ENCODE results near the gene RAP1GDS1. TPM values are rescaled to one million over a fixed set of nuclear protein-coding genes. Genes with fewer than 3 reads are reported as not detected.
A peak's percentile ranks its signal among the peaks of the same experiment; 100 is the strongest.

The RAP1GDS1 gene, protein sequence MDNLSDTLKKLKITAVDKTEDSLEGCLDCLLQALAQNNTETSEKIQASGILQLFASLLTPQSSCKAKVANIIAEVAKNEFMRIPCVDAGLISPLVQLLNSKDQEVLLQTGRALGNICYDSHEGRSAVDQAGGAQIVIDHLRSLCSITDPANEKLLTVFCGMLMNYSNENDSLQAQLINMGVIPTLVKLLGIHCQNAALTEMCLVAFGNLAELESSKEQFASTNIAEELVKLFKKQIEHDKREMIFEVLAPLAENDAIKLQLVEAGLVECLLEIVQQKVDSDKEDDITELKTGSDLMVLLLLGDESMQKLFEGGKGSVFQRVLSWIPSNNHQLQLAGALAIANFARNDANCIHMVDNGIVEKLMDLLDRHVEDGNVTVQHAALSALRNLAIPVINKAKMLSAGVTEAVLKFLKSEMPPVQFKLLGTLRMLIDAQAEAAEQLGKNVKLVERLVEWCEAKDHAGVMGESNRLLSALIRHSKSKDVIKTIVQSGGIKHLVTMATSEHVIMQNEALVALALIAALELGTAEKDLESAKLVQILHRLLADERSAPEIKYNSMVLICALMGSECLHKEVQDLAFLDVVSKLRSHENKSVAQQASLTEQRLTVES
- total RNA-seq = 10 to 100 TPM; 55.8 to 57.2 TPM

DNA sequence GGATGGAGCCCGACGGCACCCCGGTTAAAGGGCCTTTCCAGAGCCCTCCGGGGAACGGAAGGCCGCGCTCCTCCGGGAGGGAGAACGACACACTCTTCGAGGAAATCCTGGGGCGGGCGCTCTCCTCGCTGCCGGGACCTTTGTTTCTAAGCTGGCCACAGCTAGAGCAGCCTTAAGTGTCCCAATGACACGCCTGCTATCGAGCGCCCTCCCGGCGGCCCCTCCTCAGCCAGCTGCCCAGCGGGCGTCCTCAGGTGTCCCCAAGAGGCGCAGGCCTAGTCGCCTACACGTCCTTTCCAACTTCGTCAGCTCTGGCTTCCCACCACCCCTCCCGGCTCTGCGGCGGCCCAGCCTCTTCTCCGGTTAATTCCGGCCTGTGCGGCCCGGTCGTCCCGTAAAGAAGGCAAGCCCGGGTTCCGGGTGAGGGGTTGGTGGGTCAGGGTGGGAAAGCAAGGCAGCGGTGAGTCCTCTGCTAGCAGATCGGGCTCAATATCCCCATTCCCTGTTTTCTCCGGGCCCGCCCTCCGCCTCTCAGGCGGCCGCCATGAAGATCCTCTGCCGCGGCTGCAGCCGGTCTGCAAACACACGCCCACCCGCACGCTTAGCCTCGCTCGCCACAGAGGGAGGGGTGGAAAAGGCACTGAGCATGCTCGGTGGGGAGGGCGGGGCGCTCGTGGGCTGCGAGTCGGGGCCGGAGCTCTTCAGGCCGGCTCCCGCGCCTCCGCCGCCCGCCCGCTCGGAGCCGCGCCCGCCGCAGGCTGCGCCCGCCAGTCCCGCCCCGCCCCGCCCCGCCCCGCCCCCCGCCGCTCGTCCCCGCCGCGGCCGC lies at the start of gene RAP1GDS1:
Gene RAP1GDS1 (plus strand): TSS at position 806 of the 826 bp plus-strand sequence. CDS start 182 bp downstream, outside the sequence.
- Mint-ChIP-seq H3K9me3 (ENCODE audit: low read depth) (no peaks in the 10 kb centered on the region), H3K27ac (peak within 1 kb of the TSS; percentile 97), H3K4me3 (peak within 1 kb of the TSS; percentile 99), H3K4me1 (peaks cover 49% of the 10 kb centered on the region), H3K27me3 (no peaks in the 10 kb centered on the region), H3K36me3 (peaks cover 19% of the 10 kb centered on the region)
- CTCF ChIA-PET = interaction anchor here (1.0 to 2.3 kb wide), 7 partner anchors 8 to 734 kb away, joined by 3 to 8 read pairs (median 5); partner anchors contain the start of genes EIF4E, METAP1 and STPG2
- ATAC-seq = peak; percentile 88
- peak; percentile 95 for DNase-seq

DNA sequence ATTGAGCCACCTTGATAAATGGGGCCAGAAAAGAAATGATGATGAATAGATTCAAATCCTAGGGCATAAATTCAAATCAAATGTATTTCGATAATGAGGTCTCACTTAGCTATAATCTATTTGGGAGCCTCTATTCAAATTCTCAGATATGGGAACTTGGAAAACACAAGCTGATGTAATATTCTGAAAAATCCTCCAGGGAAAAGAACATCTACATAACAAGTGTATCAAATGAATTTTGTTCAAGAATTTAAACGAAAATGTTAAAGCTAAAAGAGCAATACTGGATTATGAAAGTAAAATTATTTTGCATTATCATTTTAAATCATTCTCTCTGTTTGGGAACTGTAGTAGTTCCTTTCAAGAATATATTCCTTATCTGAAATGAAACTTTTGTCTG lies 38.9 kb upstream of the RAP1GDS1 start:
- Mint-ChIP-seq H3K4me3 (no peak overlapping the region), H3K9me3 (ENCODE audit: low read depth) (no peaks in the 10 kb centered on the region), H3K4me1 (no peaks in the 10 kb centered on the region), H3K36me3 (no peaks in the 10 kb centered on the region), H3K27me3 (no peaks in the 10 kb centered on the region), H3K27ac (no peak overlapping the region)
- CTCF ChIA-PET = no interaction called here
- ATAC-seq = no peak
- DNase-seq = no peak

DNA sequence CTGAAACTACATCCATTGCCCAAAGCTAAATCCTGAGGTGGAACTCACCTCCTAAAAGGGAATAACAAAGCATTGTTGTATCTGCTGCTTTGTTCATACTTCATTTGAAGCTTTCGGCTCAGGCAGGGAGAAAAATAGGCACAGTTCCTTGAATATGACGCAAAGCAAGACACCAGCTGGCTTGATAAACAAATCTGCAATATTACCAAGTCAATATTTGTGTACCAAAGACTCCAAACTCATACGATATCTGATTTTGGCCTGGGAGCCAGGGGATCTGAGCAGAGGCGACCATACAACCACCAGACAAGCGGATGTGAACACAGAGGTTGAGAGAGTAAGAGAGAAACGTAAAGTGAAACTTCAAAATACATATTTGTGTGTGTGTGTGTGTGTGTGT lies 34.8 kb upstream of the RAP1GDS1 start:
- H3K27me3 Mint-ChIP-seq = no peaks in the 10 kb centered on the region
- H3K36me3 Mint-ChIP-seq = no peaks in the 10 kb centered on the region
- no peak overlapping the region for H3K4me3 Mint-ChIP-seq
- H3K27ac Mint-ChIP-seq = no peak overlapping the region
- CTCF ChIA-PET = no interaction called here
- ATAC-seq (no peak), DNase-seq (no peak)
- H3K4me1 Mint-ChIP-seq = no peaks in the 10 kb centered on the region
- no peaks in the 10 kb centered on the region for H3K9me3 Mint-ChIP-seq (ENCODE audit: low read depth)

DNA sequence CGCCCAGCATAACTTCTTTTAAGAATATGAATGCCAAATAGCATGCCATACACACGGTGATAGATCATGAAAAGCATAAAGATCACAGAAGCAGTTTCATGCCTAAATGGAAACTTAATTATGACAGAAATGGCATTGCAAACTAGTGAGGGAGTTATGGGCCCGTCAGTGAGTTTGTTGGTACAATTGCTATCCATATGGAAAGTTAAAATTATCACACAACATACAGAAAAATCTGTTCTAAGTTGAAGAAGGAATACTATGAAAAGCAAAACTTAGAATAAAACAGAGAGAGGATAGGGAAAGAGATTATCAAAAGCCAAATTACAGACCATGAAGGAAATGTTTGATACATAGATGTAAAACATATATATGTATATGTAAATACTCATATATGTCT lies 30.2 kb upstream of the RAP1GDS1 start:
- no peaks in the 10 kb centered on the region for H3K27me3 Mint-ChIP-seq
- no peaks in the 10 kb centered on the region for H3K36me3 Mint-ChIP-seq
- CTCF ChIA-PET = no interaction called here
- H3K4me3 Mint-ChIP-seq = no peak overlapping the region
- no peaks in the 10 kb centered on the region for H3K9me3 Mint-ChIP-seq (ENCODE audit: low read depth)
- DNase-seq (no peak), ATAC-seq (no peak)
- no peaks in the 10 kb centered on the region for H3K4me1 Mint-ChIP-seq
- no peak overlapping the region for H3K27ac Mint-ChIP-seq

DNA sequence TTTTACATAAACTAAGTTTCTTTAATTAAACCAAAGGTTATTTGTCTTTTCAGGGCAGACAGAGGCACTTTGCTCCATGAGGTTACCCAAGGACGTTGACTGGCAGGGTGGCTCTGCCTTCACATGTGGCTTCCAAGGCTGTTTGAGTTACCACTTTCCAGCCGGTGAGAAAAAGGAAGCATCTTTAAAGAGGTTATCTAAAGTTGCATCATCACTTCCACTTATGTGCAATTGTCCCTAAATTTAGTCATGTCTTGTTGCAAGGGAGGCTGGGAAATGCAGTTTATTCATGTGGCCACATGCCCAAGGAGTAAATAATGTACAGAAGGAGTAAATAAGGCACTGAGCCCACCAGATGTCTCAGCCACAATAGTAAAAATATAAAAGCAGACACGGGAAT lies 29.0 kb upstream of the RAP1GDS1 start:
- Mint-ChIP-seq H3K9me3 (ENCODE audit: low read depth) (no peaks in the 10 kb centered on the region), H3K36me3 (no peaks in the 10 kb centered on the region), H3K27ac (no peak overlapping the region), H3K4me1 (no peaks in the 10 kb centered on the region), H3K4me3 (no peak overlapping the region), H3K27me3 (no peaks in the 10 kb centered on the region)
- no peak for ATAC-seq
- no peak for DNase-seq
- CTCF ChIA-PET = no interaction called here

DNA sequence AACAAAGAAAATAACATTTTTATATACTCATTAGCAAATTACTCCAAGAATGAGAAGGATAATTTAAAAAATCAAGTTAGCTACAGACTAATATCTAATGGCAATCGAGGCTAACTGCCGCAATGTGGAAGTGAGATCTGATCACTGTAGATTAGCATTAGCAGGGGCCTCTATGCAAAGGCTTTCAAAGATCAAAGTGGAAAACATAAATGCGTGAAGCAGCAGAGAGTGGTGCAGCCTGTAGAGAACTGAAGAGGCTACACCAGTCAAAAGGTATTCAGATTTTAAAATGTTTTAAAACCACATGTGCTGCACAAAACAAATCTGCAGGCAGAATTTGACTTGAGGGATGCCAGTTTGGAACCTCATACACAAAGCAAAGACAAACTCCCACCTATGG lies 24.0 kb upstream of the RAP1GDS1 start:
- ATAC-seq = no peak
- no peak overlapping the region for H3K27ac Mint-ChIP-seq
- no peaks in the 10 kb centered on the region for H3K4me1 Mint-ChIP-seq
- no peaks in the 10 kb centered on the region for H3K36me3 Mint-ChIP-seq
- no peak for DNase-seq
- CTCF ChIA-PET = no interaction called here
- H3K9me3 Mint-ChIP-seq (ENCODE audit: low read depth) = no peaks in the 10 kb centered on the region
- no peak overlapping the region for H3K4me3 Mint-ChIP-seq
- peaks cover 19% of the 10 kb centered on the region for H3K27me3 Mint-ChIP-seq

DNA sequence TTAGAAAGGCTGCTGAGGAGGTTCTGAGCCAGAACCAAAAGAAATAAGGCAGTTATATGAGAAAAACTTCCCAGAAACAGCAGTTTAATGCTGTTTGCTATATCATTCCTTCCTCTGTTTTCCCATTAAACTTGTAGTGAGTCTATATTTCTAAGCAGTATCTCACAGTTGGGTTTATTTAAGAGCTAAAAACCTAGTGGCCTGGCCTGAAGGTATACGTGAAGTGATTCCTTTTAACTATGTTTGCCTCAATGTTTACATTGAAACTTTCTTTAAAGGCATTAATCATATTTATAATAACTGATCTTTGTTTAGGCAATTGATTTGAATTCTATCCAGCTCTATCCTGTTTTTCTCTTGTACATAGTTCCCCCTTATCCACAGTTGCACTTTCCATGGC lies 19.1 kb upstream of the RAP1GDS1 start:
- CTCF ChIA-PET = no interaction called here

DNA sequence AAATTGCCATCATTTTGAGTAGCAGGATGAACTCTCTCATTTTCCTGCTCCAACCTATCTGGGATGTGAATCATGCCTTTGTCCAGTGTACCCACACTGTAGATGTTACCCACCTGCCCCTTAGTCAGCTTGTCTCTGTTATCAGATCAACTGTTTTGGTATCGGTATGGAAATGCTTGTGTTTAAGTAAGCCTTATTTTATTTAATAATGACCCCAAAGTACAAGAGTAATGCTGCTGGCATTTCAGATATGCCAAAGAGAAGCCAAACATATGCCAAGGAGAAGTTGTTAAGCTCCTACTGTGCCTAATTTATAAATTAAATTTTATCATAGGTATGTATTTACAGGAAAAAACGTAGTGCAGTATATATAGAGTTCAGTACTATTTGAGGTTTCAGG lies 18.6 kb upstream of the RAP1GDS1 start:
- no peaks in the 10 kb centered on the region for H3K4me1 Mint-ChIP-seq
- no peak overlapping the region for H3K4me3 Mint-ChIP-seq
- CTCF ChIA-PET = no interaction called here
- H3K27ac Mint-ChIP-seq = no peak overlapping the region
- peaks cover 2% of the 10 kb centered on the region for H3K36me3 Mint-ChIP-seq
- H3K9me3 Mint-ChIP-seq (ENCODE audit: low read depth) = no peaks in the 10 kb centered on the region
- ATAC-seq (no peak), DNase-seq (no peak)
- peaks cover 25% of the 10 kb centered on the region for H3K27me3 Mint-ChIP-seq

More for the DNA sequence above, 19.1 kb upstream of the RAP1GDS1 start:
- Mint-ChIP-seq H3K36me3 (peaks cover 2% of the 10 kb centered on the region), H3K4me3 (no peak overlapping the region), H3K27me3 (peaks cover 26% of the 10 kb centered on the region), H3K27ac (no peak overlapping the region), H3K9me3 (ENCODE audit: low read depth) (no peaks in the 10 kb centered on the region), H3K4me1 (no peaks in the 10 kb centered on the region)
- DNase-seq = no peak
- ATAC-seq = no peak

DNA sequence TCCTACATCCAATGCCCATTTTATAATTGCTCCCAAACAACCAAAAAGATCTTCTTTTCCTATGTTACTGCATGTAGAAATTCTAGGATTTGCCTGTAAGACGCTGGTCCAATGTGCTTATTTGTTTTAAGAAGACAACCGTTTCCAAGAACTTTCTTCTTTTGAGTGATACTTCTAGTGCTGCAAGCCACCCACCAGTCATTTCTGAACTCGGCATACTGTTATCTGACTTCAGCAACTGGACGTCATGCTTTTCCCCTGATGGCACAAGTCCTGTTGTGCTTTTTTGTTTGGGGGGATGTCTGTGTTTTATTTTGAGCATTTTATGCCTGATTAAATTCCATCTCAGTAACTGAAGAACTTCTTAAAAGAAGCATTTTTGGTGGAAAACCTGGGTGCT lies 16.0 kb upstream of the RAP1GDS1 start:
- Mint-ChIP-seq H3K27me3 (peaks cover 11% of the 10 kb centered on the region), H3K36me3 (peaks cover 9% of the 10 kb centered on the region), H3K4me3 (no peak overlapping the region), H3K9me3 (ENCODE audit: low read depth) (peaks cover 2% of the 10 kb centered on the region), H3K27ac (no peak overlapping the region), H3K4me1 (peaks cover 3% of the 10 kb centered on the region)
- ATAC-seq (no peak), DNase-seq (no peak)
- CTCF ChIA-PET = interaction anchor here (0.9 kb wide), 1 partner anchor 156 kb away, joined by 3 read pairs; no protein-coding TSS in a partner anchor

DNA sequence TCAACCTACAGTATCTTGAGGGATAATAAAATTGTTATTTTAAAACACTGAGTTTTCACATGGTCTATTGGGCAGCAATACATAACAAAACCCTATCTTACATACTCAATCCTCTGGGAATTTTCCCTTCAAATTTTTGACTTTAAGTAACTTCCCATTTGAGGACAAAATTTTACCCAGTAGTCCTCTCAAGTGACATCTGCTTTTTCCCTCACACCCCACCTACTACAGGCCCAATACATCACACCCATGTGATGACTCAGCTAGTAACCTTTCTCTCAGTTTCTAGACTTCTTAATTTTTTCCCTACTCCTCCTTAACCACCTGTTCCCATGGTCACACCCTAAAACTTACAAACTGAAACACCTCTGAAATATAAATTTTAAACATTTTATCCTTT lies 12.2 kb upstream of the RAP1GDS1 start:
- no peak overlapping the region for H3K4me3 Mint-ChIP-seq
- peaks cover 10% of the 10 kb centered on the region for H3K36me3 Mint-ChIP-seq
- H3K27me3 Mint-ChIP-seq = peaks cover 3% of the 10 kb centered on the region
- CTCF ChIA-PET = no interaction called here
- ATAC-seq = no peak
- H3K27ac Mint-ChIP-seq = no peak overlapping the region
- DNase-seq = no peak
- peaks cover 3% of the 10 kb centered on the region for H3K4me1 Mint-ChIP-seq
- H3K9me3 Mint-ChIP-seq (ENCODE audit: low read depth) = peaks cover 2% of the 10 kb centered on the region

DNA sequence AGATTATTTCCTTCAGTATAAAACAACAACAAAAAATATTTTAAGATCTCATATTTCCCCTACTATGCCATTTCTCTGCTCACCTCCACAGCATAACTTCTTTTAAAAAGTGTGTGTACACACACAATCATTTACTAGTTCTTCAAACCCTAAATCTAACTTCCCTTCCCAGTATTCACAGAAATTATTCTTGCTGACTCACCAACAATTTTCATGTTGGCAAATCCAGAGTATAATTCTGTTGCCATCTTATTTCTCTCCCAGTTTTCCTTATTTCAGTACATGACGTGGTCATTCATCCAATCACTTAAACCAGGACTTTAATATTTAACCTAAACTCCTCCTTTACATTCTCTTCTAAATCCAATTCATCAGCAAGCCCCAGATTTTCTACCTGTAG lies 11.4 kb upstream of the RAP1GDS1 start:
- Mint-ChIP-seq H3K27me3 (no peaks in the 10 kb centered on the region), H3K9me3 (ENCODE audit: low read depth) (peaks cover 2% of the 10 kb centered on the region), H3K4me3 (no peak overlapping the region), H3K36me3 (peaks cover 8% of the 10 kb centered on the region), H3K27ac (no peak overlapping the region), H3K4me1 (peaks cover 3% of the 10 kb centered on the region)
- DNase-seq (no peak), ATAC-seq (no peak)
- CTCF ChIA-PET = no interaction called here

DNA sequence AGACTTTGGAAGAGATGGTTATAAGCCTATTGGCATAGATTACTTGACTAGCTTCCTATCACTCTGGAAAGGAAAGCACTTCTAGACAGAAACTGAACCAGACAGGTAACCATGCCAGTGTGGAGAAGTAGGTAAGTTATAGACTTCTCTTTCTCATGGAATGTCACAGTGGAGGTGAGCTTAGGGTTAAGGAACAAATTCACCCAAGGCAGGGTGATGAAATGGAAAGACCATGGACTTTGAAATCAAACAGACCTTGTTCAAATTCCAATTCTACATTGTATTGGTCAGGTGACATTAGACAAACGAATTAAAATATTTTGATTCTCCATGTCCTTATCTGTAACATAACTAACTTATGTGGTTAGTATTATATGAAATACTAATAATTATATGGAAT lies 7.7 kb upstream of the RAP1GDS1 start:
- peaks cover 6% of the 10 kb centered on the region for H3K4me1 Mint-ChIP-seq
- DNase-seq (no peak), ATAC-seq (no peak)
- no peaks in the 10 kb centered on the region for H3K9me3 Mint-ChIP-seq (ENCODE audit: low read depth)
- no peak overlapping the region for H3K27ac Mint-ChIP-seq
- H3K36me3 Mint-ChIP-seq = peaks cover 5% of the 10 kb centered on the region
- no peak overlapping the region for H3K4me3 Mint-ChIP-seq
- H3K27me3 Mint-ChIP-seq = no peaks in the 10 kb centered on the region
- CTCF ChIA-PET = interaction anchor here (1.3 kb wide), 1 partner anchor 8 kb away, joined by 3 read pairs; the partner anchor contains the start of gene RAP1GDS1

DNA sequence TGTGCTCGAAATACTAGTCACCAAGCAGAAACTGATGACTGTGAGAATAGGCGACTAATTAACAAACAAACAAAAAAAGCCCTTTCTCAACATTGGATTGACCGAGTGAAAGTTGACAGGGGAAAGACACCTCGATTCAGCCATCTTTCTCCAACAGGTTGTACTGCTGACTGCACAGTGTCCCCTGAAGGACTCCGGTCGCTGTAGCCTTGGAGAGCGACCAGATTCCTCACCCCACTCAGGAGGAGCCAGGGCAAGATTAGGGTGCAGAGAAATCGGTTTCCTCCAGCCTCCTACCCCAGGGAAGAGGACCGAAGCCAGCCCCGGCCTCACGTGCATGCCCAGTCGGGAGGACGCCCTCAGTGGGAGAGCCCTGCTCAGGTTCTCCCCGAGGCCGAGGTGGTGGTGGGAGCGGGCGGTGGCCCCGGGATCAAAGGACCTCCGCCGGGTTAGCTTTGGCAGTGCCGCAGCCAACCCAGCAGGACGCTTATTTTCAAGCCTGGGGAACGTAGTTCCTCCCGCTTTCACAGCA lies 1.1 kb upstream of the RAP1GDS1 start:
- peak overlapping the region; percentile 99 for H3K4me3 Mint-ChIP-seq
- no peaks in the 10 kb centered on the region for H3K9me3 Mint-ChIP-seq (ENCODE audit: low read depth)
- ATAC-seq = peak; percentile 5
- H3K36me3 Mint-ChIP-seq = peaks cover 14% of the 10 kb centered on the region
- peaks cover 44% of the 10 kb centered on the region for H3K4me1 Mint-ChIP-seq
- no peaks in the 10 kb centered on the region for H3K27me3 Mint-ChIP-seq
- CTCF ChIA-PET = interaction anchor here (1.3 to 2.3 kb wide), 2 partner anchors 117 to 735 kb away, joined by 5 to 8 read pairs; partner anchors contain the start of genes METAP1 and STPG2
- H3K27ac Mint-ChIP-seq = peak overlapping the region; percentile 97
- DNase-seq = no peak

Measured in activated CD8-positive, alpha-beta memory T cell treated with anti-CD3 and anti-CD28 coated beads, Interleukin-2, amount 10 ng/mL, durations not matched to agents 7 days and 5 days (primary cell).